ENCODE measurements around the gene ARHGAP22.

ARHGAP22 gene

DNA sequence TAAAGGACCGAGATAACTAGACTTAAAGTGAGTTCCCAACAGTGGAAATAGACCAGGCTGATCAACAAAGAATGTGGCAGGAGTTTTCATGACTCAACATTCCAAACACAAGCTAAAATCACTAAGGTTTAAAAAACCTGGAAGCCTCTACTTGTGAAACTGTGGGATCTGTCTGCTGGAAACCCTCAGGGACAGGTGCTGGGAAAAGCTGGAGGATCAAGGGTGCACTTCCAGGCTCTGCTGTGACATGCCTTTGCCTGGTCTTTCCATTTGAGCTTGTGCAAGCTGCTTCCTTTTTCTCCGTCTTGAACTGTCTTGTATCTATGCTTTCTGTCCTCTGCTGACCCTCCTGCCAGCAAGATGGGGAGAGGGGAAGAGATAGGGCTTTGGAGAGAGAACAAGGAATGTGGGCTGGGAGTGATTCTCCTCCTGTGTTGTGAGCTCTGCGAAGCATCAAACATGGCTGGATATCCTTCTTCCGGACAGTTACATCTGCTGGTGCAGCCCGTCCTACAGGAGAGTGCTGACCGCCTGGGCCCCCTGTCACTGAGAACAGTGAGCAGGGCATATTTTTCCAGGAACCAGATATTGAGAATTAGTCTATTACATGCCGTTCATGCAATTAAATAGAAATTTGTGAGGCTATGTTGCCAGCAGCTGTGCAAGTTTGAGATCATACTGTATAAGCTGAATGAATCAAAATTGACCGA, 25.5 kb downstream of the ARHGAP22 start:
- no peak for DNase-seq

DNA sequence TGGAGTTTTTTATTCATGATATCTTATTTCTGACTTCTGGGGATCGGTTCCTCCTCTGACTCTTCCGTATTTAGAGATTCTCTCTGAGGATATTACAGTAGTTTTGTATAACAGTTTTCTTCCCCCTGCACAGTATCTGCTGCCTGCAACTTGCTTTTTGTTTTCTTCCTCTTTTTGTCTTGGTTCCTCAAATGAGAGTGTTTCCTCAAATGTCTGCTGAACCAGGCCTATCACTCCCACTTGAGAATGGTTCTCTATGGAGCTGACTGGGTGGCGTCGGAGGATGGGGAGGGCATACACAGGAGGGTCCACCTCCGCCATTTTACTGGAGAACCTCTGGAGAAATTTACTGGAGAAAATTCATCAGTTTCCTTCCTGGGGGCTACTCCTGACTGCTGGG, 27.7 kb downstream of the ARHGAP22 start:
- DNase-seq, result no peak

DNA sequence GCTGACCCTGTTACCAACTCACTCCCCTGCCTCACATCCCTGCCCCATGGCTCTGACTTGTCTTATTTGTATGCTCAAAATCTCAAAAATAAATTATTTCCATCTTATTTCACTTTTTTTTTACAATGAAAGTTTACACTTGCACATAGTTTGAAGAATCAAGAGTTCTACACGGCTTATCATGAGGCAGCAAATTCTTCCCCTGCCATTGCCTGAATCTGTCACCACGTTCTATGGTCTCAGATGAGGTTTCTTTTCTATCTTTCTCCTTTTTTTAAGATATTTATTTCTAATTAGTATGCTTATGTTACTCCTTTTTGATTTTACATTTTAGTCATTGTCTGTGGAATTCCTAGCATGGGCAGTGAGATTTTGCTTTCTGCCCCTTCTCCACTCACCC, 28.4 kb downstream of the ARHGAP22 start:
- no peak for DNase-seq

DNA sequence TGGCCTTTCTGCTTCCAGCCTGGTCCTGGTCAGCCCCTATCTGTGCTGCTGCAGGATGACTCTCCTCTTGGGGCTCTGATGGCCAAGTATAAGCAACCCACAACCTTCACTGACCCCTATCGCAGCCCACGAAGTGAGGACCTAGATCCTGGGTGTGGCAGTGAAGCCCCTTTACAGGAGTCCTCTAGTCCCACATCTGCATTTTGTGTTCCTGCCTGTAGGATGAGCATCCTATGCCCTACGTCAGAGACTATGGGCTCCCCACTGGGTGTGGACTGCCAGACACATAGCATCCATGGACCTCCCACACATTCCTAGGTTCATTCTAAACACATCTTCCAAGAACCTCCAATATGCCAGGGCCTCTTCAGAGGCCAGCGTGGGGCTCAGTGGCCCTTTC, 29.0 kb downstream of the ARHGAP22 start:
- no peak for DNase-seq

DNA sequence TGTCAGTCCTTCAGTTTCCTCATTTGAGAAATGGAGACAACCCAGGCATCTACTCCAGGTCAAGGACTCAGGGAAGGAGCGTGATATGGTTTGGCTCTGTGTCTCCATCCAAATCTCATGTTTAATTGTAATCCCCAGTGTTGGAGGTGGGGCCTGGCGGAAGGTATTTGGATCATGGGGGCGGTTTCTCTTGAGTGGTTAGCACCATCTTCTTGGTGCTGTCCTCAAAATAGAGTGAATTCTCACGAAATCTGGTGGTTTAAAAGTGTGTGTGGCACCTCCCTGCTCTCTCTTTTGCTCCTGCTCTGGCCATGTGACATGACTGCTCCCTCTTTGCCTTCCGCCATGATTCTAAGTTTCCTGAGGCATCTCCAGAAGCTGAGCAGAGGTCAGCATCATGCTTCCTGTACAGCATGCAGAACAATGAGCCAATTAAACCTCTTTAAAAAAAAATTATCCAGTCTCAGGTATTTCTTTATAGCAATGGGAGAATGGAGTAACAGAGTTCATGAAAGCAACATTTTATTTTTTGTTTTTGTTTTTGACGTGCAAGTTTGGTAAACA, 30.0 kb downstream of the ARHGAP22 start:
- no peak for DNase-seq

DNA sequence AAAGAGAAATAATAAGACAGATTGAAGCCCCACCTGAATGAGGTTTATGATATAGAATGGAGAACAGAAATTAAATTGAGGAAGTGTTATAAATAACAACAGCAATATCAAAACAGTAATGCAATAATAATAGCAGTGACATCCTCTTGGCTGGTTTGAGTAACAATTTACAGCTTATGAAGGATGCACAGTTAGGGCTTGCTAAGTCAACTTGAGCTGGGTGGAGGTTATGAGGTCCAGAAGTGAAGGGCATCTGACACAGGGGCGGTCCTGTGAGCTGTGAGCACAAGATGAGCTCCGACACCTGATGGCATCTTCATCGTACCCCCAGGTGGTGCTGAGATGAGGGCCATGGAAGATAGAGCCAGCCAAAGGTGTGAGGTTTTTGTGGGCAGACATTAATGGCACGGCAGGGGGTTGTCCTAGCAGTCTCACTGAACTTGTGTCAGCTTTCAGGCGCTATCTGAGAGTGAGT, 30.5 kb downstream of the ARHGAP22 start:
- no peak for DNase-seq

DNA sequence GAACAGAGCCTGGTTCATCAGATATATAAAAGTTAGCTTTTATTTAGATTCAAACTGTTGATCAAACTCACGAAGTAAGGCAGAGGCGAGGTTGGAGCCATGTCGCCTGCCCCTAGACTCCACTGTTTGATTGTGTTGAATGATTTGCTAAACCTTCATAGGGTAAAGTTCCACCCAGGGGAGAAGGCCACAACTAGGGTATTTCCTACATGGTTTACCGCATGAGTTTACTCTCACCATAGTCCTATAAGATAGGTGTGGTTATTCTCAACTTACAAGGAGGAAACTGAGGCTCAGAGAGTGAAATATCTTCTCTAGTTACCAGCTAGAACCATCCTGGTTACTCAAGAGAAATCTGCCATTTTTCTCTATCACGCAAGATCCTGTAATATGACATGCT, 31.8 kb downstream of the ARHGAP22 start:
- no peak for DNase-seq

DNA sequence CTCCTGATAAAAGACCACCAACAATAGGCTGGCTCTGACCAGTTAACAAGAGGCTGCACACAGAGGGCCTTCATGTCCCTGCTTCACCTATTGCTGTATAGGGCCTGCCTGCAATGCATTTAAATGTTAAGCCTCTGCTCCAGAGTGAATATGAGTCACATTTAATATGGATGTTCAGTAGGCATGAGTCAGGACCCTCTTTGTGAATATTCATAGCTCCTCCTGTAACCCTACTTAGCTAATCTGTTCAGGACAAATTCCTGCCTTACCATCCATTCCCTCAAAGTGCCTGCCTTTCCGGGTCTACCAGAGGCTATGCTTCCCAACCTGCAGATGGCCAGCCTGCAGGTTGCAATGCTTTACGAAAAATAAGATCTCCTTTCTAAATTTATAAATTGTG, 32.5 kb downstream of the ARHGAP22 start:
- no peak for DNase-seq

DNA sequence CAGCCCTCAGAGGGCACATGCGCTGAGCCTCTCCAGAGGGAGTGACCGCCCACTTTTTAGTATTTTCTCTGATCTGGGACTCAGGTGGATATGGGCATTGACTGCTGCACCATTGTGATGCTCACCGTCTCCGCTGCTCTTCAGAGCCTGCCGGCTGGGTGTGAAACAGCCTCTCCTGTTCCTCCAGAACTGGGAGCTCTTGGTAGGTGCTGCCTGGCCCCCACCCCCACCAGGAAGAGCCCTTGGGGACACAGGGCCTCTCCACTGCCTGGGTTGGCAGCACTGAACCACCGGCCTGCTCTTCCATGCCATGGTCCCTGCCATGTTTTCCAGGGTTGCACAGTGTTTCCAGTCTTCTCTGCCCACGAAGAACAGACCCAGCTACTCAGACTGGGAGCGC, 36.3 kb downstream of the ARHGAP22 start:
- DNase-seq, result no peak

DNA sequence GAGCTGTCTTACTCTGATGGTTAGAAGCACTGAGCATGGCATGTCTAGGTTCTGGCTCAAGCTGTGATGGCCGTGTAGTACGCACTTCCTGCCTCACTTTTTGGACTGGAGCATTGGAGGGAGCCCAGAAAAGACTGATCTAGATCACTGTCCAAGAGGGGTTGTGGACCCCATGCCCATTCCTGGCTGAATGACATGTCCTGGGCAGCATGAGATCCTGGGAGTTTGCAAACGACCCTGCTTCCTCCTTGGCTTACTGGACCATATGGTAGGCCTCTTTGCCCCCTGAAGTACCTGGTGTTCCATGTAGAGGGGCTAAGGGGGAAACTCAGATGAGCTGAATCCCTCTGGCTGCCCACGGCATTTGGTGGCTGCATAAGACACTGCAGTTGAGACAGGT, 36.7 kb downstream of the ARHGAP22 start:
- no peak for DNase-seq

DNA sequence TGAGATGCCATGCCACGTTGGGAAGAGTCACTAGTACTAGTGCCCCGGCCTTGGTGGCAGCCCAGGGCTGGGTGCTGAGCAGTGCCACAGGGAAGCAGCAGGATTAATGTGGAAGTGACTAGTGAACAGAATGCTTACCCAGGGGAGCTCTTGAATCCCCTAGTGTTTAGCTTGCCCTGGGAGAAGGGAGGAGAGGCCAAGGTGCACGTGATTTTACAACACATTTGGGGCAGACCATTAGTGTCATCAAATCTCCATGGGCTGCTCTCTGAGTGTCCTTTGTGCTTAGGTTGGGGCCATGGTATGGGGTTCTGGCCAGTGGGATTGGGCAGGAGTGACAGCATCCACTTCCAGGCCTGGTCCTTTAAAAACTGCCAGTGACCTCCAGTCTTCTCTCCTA, 37.5 kb downstream of the ARHGAP22 start:
- DNase-seq, result no peak

DNA sequence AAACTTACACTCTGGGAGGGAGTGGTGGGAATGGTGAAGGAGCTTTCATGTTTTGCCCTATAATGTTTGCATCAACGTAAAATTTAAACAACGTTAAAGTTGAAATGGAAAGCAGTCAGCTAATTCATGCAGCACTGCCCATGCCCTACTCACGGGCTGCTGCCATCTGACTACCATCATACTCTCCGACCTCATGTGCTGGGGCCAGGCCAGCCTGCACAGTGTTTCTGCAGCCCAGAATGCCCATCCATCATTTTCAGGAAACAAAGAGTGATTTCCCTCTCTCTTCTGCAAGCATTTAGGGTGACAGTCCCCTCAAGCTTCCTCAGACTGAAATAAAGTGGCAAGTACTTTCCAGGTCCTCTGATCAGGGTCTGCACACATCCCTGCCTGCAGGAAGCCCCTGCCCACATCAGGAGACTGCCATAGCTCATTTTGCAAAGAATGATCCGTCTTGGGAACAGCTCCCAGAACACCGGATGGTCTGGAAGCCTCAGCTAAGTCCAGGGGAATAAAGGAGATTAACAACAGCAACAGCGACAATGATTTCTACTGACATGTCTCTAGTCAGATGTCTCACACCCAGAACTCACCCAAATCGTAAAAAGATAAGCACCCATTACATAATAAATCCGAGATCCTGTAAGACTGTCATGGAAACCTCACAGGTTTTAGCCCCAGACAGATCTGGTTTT, 40.3 kb downstream of the ARHGAP22 start:
- no peak for DNase-seq

DNA sequence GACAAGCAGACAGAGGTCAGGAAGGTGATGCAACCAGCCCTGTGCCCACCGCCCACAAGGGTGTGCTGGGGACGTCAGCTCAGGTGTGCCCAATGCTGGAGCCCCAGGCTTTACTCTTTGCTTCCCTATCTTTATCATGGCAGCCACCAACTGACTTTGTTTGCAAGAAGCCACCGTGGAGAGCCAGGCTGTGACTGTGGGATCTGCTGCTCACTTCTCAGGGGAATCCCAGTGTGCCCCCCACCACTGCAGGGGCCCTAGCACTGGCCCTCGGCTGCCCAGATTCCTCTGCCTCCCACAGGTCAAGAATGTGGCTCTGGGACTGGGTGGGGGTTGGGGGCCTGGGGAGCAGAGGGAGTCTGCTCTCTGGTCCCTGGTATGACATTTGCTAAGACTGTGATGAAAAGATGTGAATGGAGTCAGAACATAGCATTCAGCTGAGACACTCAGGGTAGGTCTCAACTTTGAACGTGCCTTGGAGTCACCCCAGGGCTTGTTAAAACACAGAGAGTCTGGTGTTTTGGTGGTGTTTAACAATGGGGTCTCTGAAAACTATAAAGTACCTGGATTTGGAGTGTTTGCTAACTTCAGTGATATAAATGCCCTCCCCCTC, 47.3 kb downstream of the ARHGAP22 start:
- no peak for DNase-seq

DNA sequence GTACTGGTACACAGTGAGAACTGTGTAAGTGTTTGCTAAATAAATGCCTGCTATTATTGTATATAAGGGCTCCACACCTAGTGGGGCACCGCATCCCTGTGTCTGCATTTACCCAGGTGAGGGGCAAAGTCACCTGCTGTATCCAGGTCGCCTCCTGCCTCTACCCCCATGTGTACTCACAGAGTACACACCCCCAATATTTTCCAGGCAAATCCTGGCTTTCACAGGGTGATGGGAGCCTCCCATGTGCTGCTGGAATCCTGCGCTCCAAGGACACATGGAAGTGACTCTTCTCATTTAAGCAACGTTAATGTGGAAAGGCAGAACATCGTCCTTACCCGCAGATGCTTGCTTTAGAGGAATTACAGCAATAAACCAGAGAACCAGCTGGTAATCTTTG, 48.2 kb downstream of the ARHGAP22 start:
- no peak for DNase-seq

DNA sequence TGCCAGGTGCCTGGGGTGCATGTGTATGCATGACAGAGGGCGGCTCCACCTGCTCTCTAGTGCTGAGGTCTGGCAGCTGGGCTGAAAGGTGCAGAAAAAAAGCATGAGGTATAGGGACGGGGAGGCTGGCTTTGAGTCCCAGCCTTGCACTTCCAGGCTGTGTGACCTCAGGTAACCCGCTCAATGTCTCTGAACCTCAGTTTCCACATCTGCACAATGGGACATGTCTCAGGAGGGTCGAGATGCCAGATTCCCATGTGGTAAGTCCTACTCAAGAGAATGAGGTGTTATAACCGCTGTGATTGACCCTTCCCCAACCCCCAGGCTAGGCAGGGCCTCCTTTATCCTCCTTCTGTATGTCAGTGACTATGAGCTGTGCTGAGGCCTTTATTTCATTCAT, 48.8 kb downstream of the ARHGAP22 start:
- no peak for DNase-seq

DNA sequence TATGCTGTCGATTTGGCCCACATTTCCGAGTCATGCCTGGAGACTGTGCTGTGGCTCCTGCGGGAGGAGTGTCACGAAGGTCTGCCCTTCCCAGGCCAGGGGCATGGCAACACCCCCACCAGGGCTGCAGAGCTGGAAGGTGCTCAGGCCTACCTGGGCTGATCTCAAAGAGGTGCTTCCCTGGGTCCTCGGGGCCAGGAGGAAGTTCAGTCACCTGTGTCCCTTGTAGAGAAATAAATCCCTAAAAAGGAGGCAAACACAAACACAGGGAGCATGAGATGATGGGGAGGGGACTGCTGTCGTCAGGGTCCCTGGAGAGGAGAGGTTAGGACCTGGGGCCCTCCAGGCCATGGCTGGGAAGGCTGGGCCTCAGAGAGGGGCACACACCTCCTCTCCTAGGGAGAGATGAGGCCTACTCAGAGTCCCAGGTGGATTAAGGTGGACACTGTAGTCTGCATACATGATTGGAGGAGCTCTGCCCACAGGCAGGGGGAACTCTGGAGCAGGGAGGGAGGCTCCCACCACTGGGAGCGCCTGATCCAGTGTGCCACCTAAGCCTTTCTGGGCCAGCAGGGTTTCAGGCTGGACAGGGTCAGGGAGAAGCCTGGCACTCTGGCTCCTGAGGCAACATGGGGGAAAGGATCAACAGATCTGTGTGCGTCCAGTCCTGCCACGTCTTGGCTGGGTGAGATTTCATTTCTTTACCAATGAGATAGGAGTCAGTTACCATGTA, 49.4 kb downstream of the ARHGAP22 start:
- DNase-seq, result no peak

DNA sequence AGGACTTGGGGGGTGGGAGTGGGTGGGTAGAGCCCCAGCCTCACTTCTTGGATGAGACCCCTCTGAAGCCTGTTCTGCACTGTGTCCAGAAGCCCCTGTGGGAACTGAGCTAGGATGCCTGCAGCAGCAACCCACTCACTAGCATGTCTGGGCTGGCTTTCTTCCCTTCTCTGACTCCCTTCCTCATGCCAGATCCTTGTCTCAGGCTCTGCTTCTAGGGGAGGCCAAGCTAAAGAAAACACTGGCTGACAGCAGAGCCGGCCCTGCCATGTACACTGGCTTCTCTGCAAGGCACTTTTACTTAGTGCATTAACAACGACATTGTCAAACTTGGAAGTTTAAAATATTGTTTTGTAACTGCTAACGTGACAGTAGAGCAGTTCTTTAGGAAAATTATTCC, 50.2 kb downstream of the ARHGAP22 start:
- no peak for DNase-seq

DNA sequence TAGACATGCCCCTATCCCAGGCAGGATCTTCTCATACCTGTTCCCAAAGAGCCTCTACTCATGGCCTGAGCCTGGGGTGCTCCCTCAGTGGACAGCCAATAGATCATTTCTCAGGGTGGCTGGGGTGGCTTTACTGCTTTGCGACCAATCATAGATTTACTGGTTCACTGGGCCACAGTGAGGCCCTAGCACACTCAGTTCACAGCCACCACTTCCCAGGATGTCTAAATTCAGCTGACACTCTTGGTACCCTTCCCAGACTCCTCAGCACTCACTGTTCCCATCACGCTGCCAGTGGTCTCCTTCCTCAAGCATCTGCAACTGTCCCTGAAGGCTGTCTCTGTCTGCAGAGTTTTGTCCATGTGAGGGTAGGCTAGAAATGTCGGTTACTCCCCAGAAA, 50.6 kb downstream of the ARHGAP22 start:
- DNase-seq, result no peak

DNA sequence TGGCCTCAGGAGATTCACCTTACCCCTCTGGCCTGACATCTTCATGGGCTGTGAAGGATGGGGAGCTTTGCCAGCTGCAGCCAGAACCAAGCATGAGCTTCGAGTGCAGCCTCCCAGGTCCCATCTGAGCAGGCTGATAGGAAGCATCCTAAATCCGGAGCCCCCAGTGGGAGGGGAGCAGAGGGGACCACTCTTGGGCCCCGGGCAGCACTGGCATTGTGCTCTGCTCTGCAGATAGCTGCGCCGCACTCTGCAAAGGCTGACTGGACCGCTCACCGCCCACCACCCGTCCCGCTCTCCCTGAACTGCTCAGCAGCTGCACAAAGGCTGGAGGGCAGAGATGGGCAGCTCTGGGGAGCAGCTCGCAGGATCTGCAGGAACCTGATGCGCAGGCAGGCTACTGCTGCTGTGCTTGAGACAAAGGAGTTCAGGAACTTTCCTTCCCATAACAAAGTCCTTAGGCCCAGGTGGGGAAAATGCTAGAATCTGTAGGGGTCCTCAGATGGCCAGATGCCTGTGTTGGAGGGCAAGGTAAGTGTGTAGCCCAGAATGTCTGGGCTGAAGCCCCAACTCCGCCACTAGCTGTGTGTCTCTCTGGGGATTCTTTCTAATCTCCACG, 51.8 kb downstream of the ARHGAP22 start:
- no peak for DNase-seq

DNA sequence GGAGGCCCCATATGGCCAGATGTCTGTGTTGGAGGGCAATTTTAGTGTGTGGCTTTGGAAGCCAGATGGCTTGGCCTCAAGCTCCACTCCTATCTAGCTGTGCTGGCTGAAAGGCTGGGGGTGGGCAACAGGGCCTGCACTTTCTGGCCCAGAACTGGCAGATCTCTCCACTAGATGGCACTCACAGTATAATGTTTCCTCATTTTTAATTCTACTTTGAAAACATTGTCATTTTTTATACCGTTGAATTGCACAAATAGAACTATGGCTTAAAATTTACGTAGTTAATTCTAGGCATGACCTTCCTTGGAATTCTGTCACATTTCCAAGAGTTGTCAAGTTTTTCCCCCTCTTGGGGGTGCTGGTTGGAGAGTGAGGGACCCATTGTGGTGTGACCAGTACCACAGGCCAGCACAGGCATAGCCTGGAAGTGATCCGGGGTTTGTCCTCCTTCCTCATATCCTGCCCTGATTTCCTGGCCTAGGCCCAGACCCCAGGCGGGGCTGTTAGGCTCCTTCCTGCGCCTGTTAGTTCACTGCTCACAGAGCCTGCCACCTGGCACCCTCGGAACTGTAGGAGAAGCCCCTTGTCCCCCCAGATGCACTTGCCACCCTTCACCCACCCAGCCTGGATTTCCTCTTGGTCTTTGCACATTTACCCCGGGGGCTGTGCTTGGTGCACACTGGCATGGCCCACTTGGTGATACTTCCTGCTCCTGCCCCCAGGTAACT, 52.8 kb downstream of the ARHGAP22 start:
- no peak for DNase-seq

DNA sequence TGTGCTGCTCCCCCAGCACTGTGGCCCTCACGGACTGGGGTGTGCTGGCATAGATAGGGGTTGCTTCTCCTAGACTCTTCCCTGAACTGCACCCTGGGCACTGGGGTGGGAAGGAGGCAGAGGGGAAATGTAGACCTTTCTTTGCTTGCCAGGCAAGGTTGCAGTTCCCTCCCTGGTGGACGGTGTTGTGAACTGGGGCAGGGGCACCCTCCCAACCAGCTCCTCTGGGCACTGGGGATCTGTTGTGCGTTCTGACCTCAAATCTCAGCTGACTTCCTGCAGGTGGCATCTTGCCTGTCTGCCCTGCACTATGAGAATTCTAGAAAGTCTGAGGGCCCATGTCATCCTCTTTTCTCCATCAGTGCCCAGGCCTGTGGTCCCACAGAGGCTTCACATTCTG, 53.9 kb downstream of the ARHGAP22 start:
- DNase-seq, result no peak
